A549 (cell line): ENCODE results near the gene RAB8A. TPM values are rescaled to one million over a fixed set of nuclear protein-coding genes. Genes with fewer than 3 reads are reported as not detected.
A peak's percentile ranks its signal among the peaks of the same experiment; 100 is the strongest.

Experiments
- ATAC-seq, 2 experiments: fragments of 200-7000 bp in 1 of 2; fragments of >200 bp in 1 of 2; cut with Nextera tagmentation in 1 of 2; cut with Tn5 transposase in 1 of 2; 3 replicates each; pipeline versions ENCODE4 v1.8.0 to v1.9.1; 2018 to 2020; ENCODE audit warnings: mild to moderate bottlenecking in 1 of 2, moderate library complexity in 1 of 2
- CTCF ChIA-PET: fragments of 300-600 bp; sonication (Branson Sonifier 250); formaldehyde crosslinking; extraction: SDS; loops from one replicate; lab custom pipeline; 2021; ENCODE audit warnings: antibody characterized with exemption, inconsistent platforms; lab: Yijun Ruan, JAX
- POLR2A ChIA-PET: fragments of 350-600 bp; formaldehyde crosslinking; extraction: SDS; loops from one replicate; lab custom pipeline; 2021; ENCODE audit warnings: antibody characterized with exemption, inconsistent platforms; lab: Yijun Ruan, JAX
- DNase-seq, 2 experiments: peaks; one replicate each; pipeline versions ENCODE4 v3.0.0 to v3.0.0-alpha.2; 2011 to 2016; ENCODE audit warnings: low read depth in 1 of 2, low spot score in 1 of 2
- FAIRE-seq: peaks from 2 replicates; lab custom pipeline; 2011; peaks lifted over from hg19 to GRCh38; lab: Jason Lieb, UNC
- H3K27ac ChIP-seq, 2 experiments: fragments of >200 bp; sonication (Bioruptor Twin); formaldehyde crosslinking; 3 replicates each; pipeline ENCODE4 v1.5.1; 2016 to 2017
- H3K4me1 ChIP-seq: fragments of >200 bp; sonication (Bioruptor Twin); formaldehyde crosslinking; 3 replicates; pipeline ENCODE4 v1.6.1; 2016
- H3K4me2 ChIP-seq: fragments of >200 bp; sonication (Bioruptor Twin); formaldehyde crosslinking; 3 replicates; pipeline ENCODE4 v1.6.1; 2016
- H3K4me3 ChIP-seq: fragments of >200 bp; sonication (Bioruptor Twin); formaldehyde crosslinking; 3 replicates; pipeline ENCODE4 v1.5.1; 2016
- H3K9me3 ChIP-seq: fragments of >200 bp; sonication (Bioruptor Twin); formaldehyde crosslinking; 3 replicates; pipeline ENCODE4 v1.6.1; 2016
- CEBPB ChIP-seq, 2 experiments: fragments of >200 bp in 1 of 2; sonication (Bioruptor Twin) in 1 of 2; formaldehyde crosslinking in 1 of 2; IDR thresholded peaks; 2 replicates each; pipeline ENCODE4 v1.6.1; 2012 to 2016
- CHD4 ChIP-seq: fragments of 200-600 bp; sonication (generic); IDR thresholded peaks from 2 replicates; pipeline ENCODE4 v1.6.1; 2016; ENCODE audit warnings: antibody characterized with exemption, mild to moderate bottlenecking, borderline replicate concordance
- EHF ChIP-seq: fragments of 250-450 bp; sonication (Bioruptor Pico); IDR thresholded peaks from 2 replicates; pipeline ENCODE4 v1.5.0; 2020; ENCODE audit warnings: mild to moderate bottlenecking
- EHMT2 ChIP-seq: fragments of 200-600 bp; sonication (generic); IDR thresholded peaks from 2 replicates; pipeline ENCODE4 v1.6.1; 2016; ENCODE audit warnings: antibody characterized with exemption, low read depth, mild to moderate bottlenecking, moderate library complexity
- ELK1 ChIP-seq: fragments of 150-350 bp; IDR thresholded peaks from 2 replicates; pipeline ENCODE4 v1.6.1; 2014; ENCODE audit warnings: low read depth, mild to moderate bottlenecking, low read length
- FOSL2 ChIP-seq, 2 experiments: fragments of 450-650 bp in 1 of 2; fragments of >200 bp in 1 of 2; sonication (Bioruptor Twin) in 1 of 2; formaldehyde crosslinking; IDR thresholded peaks; 2 replicates each; pipeline versions ENCODE4 v1.5.0 to v1.6.1; 2016 to 2020; ENCODE audit warnings: mild to moderate bottlenecking in 1 of 2, moderate library complexity in 1 of 2
- GATA3 ChIP-seq: IDR thresholded peaks from 2 replicates; pipeline ENCODE4 v1.6.1; 2012; ENCODE audit warnings: borderline replicate concordance
- HOXB5 ChIP-seq: fragments of 250-450 bp; sonication (Bioruptor Pico); IDR thresholded peaks from 2 replicates; pipeline ENCODE4 v1.5.0; 2020; ENCODE audit warnings: mild to moderate bottlenecking, moderate library complexity
- JUNB ChIP-seq: fragments of >200 bp; sonication (Bioruptor Twin); formaldehyde crosslinking; IDR thresholded peaks from 2 replicates; pipeline ENCODE4 v1.6.1; 2016
- MAZ ChIP-seq: fragments of 150-350 bp; IDR thresholded peaks from 2 replicates; pipeline ENCODE4 v1.6.1; 2014; ENCODE audit warnings: antibody characterized with exemption, low read depth, low read length, borderline replicate concordance
- MYC ChIP-seq: IDR thresholded peaks from 2 replicates; pipeline ENCODE4 v1.6.1; 2012; ENCODE audit warnings: mild to moderate bottlenecking, inconsistent platforms, low read length, improper control_type of control experiment, borderline replicate concordance
- NFE2L2 ChIP-seq: fragments of 150-350 bp; conservative IDR thresholded peaks from 2 replicates; pipeline ENCODE4 v1.6.1; 2014; ENCODE audit warnings: low read length
- NR3C1 ChIP-seq: fragments of >200 bp; sonication (Bioruptor Twin); formaldehyde crosslinking; IDR thresholded peaks from 3 replicates; pipeline ENCODE4 v1.6.1; 2017
- PHF8 ChIP-seq: fragments of 200-600 bp; sonication (generic); IDR thresholded peaks from 2 replicates; pipeline ENCODE4 v1.6.1; 2016; ENCODE audit warnings: low read depth, mild to moderate bottlenecking, antibody characterized with exemption, moderate library complexity, borderline replicate concordance
- RAD21 ChIP-seq, 2 experiments: fragments of >200 bp in 1 of 2; sonication (Bioruptor Twin) in 1 of 2; formaldehyde crosslinking in 1 of 2; IDR thresholded peaks in 1 of 2; conservative IDR thresholded peaks in 1 of 2; 2 replicates in 1 of 2; 3 replicates in 1 of 2; pipeline ENCODE4 v1.6.1; 2012 to 2018; ENCODE audit warnings: inconsistent platforms in 1 of 2
- RARB ChIP-seq: fragments of 250-450 bp; sonication (Bioruptor Pico); IDR thresholded peaks from 2 replicates; pipeline ENCODE4 v1.8.0; 2021; ENCODE audit warnings: mild to moderate bottlenecking, moderate library complexity
- RFX5 ChIP-seq: fragments of 450-650 bp; IDR thresholded peaks from 2 replicates; pipeline ENCODE4 v1.7.1; 2014; ENCODE audit warnings: antibody characterized with exemption, mild to moderate bottlenecking, moderate library complexity
- SMC3 ChIP-seq: fragments of >200 bp; sonication (Bioruptor Twin); formaldehyde crosslinking; IDR thresholded peaks from 3 replicates; pipeline ENCODE4 v1.6.1; 2018; ENCODE audit warnings: inconsistent platforms
- TFCP2L1 ChIP-seq: fragments of 250-450 bp; sonication (Bioruptor Pico); IDR thresholded peaks from 2 replicates; pipeline ENCODE4 v1.5.0; 2021; ENCODE audit warnings: mild to moderate bottlenecking
- TP53 ChIP-seq: fragments of 250-450 bp; sonication (Bioruptor Pico); IDR thresholded peaks from 2 replicates; pipeline ENCODE4 v1.5.0; 2021; ENCODE audit warnings: mild to moderate bottlenecking, moderate library complexity
- ZNF302 ChIP-seq: fragments of 250-450 bp; sonication (Bioruptor Pico); IDR thresholded peaks from 2 replicates; pipeline ENCODE4 v1.9.0; 2021; ENCODE audit warnings: inconsistent platforms, mild to moderate bottlenecking, moderate library complexity
- ZSCAN20 ChIP-seq: fragments of 250-450 bp; sonication (Bioruptor Pico); IDR thresholded peaks from 2 replicates; pipeline ENCODE4 v1.8.0; 2022; ENCODE audit warnings: mild to moderate bottlenecking, moderate library complexity
- WGBS: methylation state at CpG from one replicate; pipeline ENCODE4 v1.1.6; 2017; ENCODE audit errors: missing lambda C conversion rate; 5-methylcytosine and 5-hydroxymethylcytosine counted together
- polyA plus RNA-seq, 4 experiments: library from polyadenylated mRNA; depleted of rRNA in 3 of 4; stranded (reverse); fragments of >200 nt; fragmentation: RNase III in 1 of 4; extraction: RNeasy Plus Mini Kit Qiagen cat#74134 plus additional on column Dnase treatment in 1 of 4; gene quantifications; 2 replicates in 3 of 4; 3 replicates in 1 of 4; pipeline ENCODE4 v1.2.3, GENCODE V29; 2011 to 2017
- TF ChIP-seq, protein P1 (sequence below): fragments of >200 bp; sonication (Bioruptor Twin); formaldehyde crosslinking; IDR thresholded peaks from 3 replicates; pipeline ENCODE4 v1.6.1; 2016
- TF ChIP-seq, protein P2 (sequence below): fragments of 250-450 bp; sonication (Bioruptor Pico); IDR thresholded peaks from 2 replicates; pipeline ENCODE4 v1.5.0; 2020; ENCODE audit warnings: low read depth, mild to moderate bottlenecking, moderate library complexity

The RAB8A gene
- polyA plus RNA-seq, 2 of the 4 experiments (the other 2 are of a cell fraction) = 89.2 to 91.4 TPM

DNA sequence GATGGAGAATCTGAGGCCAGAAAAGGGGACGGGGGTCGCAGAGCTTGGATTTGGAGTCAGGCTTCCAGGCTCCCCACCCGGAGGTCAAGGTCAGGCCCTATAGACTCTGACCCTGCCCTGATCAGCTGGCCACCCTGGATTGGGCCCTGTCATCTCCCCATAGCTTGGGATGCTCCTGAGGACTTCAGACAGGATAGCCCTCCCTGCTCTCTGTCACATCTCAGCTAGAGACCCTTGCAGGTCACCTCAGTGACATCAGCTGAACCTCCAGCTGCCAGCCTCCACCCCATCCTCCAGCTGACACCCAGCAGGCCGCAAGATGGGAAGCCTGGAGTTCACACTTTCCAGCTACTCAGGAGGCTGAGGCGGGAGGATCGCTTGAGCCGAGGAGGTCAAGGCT is 38.2 kb upstream of the RAB8A start (continued):
- no peak for TF ChIP-seq CHD4

- no peak for FAIRE-seq
- ChIA-PET CTCF (interaction anchor here (1.1 to 6.9 kb wide), 2 partner anchors 10 to 33 kb away, joined by 3 to 36 read pairs; no protein-coding TSS in a partner anchor), POLR2A (no interaction called here)
- Histone ChIP-seq H3K27ac (peak overlapping the region; percentile 44 to 100; a peak in 3 of 6 replicates), H3K4me2 (no peak overlapping the region), H3K4me3 (no peak overlapping the region), H3K9me3 (no peaks in the 10 kb centered on the region), H3K4me1 (peaks cover 37% of the 10 kb centered on the region)
- 39% methylated on average over 3 of the region's 3 CpGs for WGBS
- no peak for ATAC-seq
- DNase-seq = no peak
- TF ChIP-seq ZNF302 (CRISPR knock-in tag) (no peak), NR3C1 (no peak), TP53 (CRISPR knock-in tag) (no peak), RARB (CRISPR knock-in tag) (no peak), EHMT2 (no peak), EHF (CRISPR knock-in tag) (no peak), ZSCAN20 (no peak), FOSL2 (IDR thresholded peaks at IDR 0.05) (no peak), FOSL2 (CRISPR knock-in tag; IDR thresholded peaks at IDR 0.05) (no peak), SMC3 (no peak), CHD4 (no peak), PHF8 (no peak), GATA3 (no peak)
- TF ChIP-seq, protein P1, sequence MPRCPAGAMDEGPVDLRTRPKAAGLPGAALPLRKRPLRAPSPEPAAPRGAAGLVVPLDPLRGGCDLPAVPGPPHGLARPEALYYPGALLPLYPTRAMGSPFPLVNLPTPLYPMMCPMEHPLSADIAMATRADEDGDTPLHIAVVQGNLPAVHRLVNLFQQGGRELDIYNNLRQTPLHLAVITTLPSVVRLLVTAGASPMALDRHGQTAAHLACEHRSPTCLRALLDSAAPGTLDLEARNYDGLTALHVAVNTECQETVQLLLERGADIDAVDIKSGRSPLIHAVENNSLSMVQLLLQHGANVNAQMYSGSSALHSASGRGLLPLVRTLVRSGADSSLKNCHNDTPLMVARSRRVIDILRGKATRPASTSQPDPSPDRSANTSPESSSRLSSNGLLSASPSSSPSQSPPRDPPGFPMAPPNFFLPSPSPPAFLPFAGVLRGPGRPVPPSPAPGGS = no peak
Measured at GRCh38 chr19:16073988-16074387, 37.7 kb upstream of the RAB8A start.

GRCh38 chr19:16074488-16075365 is 37.0 kb upstream of the RAB8A start:
- TF ChIP-seq PHF8 = no peak
- TF ChIP-seq NFE2L2 = no peak
- TF ChIP-seq RFX5 = no peak
- no peak for TF ChIP-seq EHF (CRISPR knock-in tag)
- no peak for TF ChIP-seq ELK1
- no peak for TF ChIP-seq TP53 (CRISPR knock-in tag)
- TF ChIP-seq RARB (CRISPR knock-in tag) = no peak
- no peak for TF ChIP-seq JUNB
- TF ChIP-seq, protein P2, sequence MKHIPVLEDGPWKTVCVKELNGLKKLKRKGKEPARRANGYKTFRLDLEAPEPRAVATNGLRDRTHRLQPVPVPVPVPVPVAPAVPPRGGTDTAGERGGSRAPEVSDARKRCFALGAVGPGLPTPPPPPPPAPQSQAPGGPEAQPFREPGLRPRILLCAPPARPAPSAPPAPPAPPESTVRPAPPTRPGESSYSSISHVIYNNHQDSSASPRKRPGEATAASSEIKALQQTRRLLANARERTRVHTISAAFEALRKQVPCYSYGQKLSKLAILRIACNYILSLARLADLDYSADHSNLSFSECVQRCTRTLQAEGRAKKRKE (CRISPR knock-in tag) = no peak
- no peak for TF ChIP-seq ZSCAN20
- no peak for TF ChIP-seq EHMT2
- TF ChIP-seq HOXB5 = no peak
- no peak for TF ChIP-seq MAZ
- TF ChIP-seq, protein P1 = no peak
- TF ChIP-seq CEBPB (IDR thresholded peaks at IDR 0.05) = no peak
- no peak for TF ChIP-seq RAD21 (conservative IDR thresholded peaks at IDR 0.05 in 1 of 2, IDR thresholded peaks at IDR 0.05 in 1 of 2)
- TF ChIP-seq MYC = no peak
- TF ChIP-seq GATA3 = no peak
- TF ChIP-seq TFCP2L1 = no peak
- TF ChIP-seq, all 56 proteins: peak for 0
- peak overlapping the region; percentile 96 for H3K4me2 ChIP-seq
- FAIRE-seq (no peak), ATAC-seq (no peak), DNase-seq (no peak)
- peak overlapping the region; percentile 99; the same call in 2 of the 3 replicates for H3K4me3 ChIP-seq
- no peaks in the 10 kb centered on the region for H3K9me3 ChIP-seq
- ChIA-PET CTCF (interaction anchor here (0.6 to 6.9 kb wide), 7 partner anchors 8 to 1153 kb away, joined by 3 to 36 read pairs (median 4); no protein-coding TSS in a partner anchor), POLR2A (no interaction called here)
- H3K27ac ChIP-seq = peak overlapping the region; percentile 100
- H3K4me1 ChIP-seq = peaks cover 43% of the 10 kb centered on the region
- 89% methylated on average over 10 of the region's 10 CpGs for WGBS
